Pulmonary artery endothelial cell (primary cell): ENCODE measurements around the gene AKT1S1. TPM values are rescaled to one million over a fixed set of nuclear protein-coding genes. Genes with fewer than 3 reads are reported as not detected.

Source experiments
- DNase-seq: peaks from one replicate; pipeline ENCODE4 v3.0.0-alpha.2; 2011; ENCODE audit warnings: low read depth, low spot score
- total RNA-seq: library from RNA; depleted of rRNA; stranded (reverse); fragments of >200 nt; gene quantifications from 2 replicates; pipeline ENCODE4 v1.2.3, GENCODE V29; 2014

Gene AKT1S1
- total RNA-seq, 1 donor from 2014 or later, result 7.6 TPM

GRCh38 chr19:49907745-49908446 is 30.7 kb upstream of the AKT1S1 start:
- DNase-seq, result no peak

- no peak for DNase-seq
Measured at GRCh38 chr19:49906879-49907564, 29.9 kb upstream of the AKT1S1 start.

- no peak for DNase-seq
Measured at GRCh38 chr19:49904136-49904535, 27.0 kb upstream of the AKT1S1 start.

GRCh38 chr19:49896863-49897621 is 19.9 kb upstream of the AKT1S1 start, which contains the start of gene IL4I1:
Gene IL4I1 (minus strand): TSS chr19:49896887. CDS start chr19:49896160, 727 bp downstream.
- DNase-seq, result peak; percentile 39

GRCh38 chr19:49895566-49896297 is 18.6 kb upstream of the AKT1S1 start:
- DNase-seq, result no peak

- no peak for DNase-seq
Measured at GRCh38 chr19:49894879-49895565, 17.9 kb upstream of the AKT1S1 start.

- no peak for DNase-seq
Measured at GRCh38 chr19:49894011-49894664, 17.0 kb upstream of the AKT1S1 start.

- no peak for DNase-seq
Measured at GRCh38 chr19:49892716-49893115, 15.6 kb upstream of the AKT1S1 start.

- no peak for DNase-seq
Measured at GRCh38 chr19:49891393-49891792, 14.2 kb upstream of the AKT1S1 start.

- DNase-seq, result no peak
Measured at GRCh38 chr19:49890349-49891311, 13.5 kb upstream of the AKT1S1 start.

GRCh38 chr19:49889687-49890348 is 12.7 kb upstream of the AKT1S1 start:
- no peak for DNase-seq

GRCh38 chr19:49889038-49889686 is 12.0 kb upstream of the AKT1S1 start:
- no peak for DNase-seq

- no peak for DNase-seq
Measured at GRCh38 chr19:49888510-49888824, 11.3 kb upstream of the AKT1S1 start.

- DNase-seq, result no peak
Measured at GRCh38 chr19:49887665-49888509, 10.7 kb upstream of the AKT1S1 start.

- DNase-seq, result no peak
Measured at GRCh38 chr19:49887037-49887664, 10.0 kb upstream of the AKT1S1 start.

GRCh38 chr19:49884760-49885159 is 7.6 kb upstream of the AKT1S1 start:
- DNase-seq, result no peak

GRCh38 chr19:49884109-49884508 is 7.0 kb upstream of the AKT1S1 start:
- DNase-seq, result no peak
